PC-9 (cell line): ENCODE results near the gene LAMTOR2. TPM values are rescaled to one million over a fixed set of nuclear protein-coding genes. Genes with fewer than 3 reads are reported as not detected.
A peak's percentile ranks its signal among the peaks of the same experiment; 100 is the strongest.

ENCODE experiments used
- BruUV-seq: library from RNA; stranded (reverse); fragments of 400-500 nt; replicated peaks from 2 replicates; lab custom pipeline; 2021; lab: Mats Ljungman, UMichigan
- CTCF ChIA-PET: fragments of 300-600 bp; sonication (Branson Sonifier 250); formaldehyde crosslinking; loops from one replicate; lab custom pipeline; 2022; ENCODE audit warnings: antibody characterized with exemption; lab: Charles Lee
- POLR2A ChIA-PET: fragments of 300-600 bp; sonication (Branson Sonifier 250); formaldehyde crosslinking; loops from one replicate; lab custom pipeline; 2022; ENCODE audit warnings: antibody characterized with exemption; ENCODE audit not compliant: unreplicated experiment; lab: Charles Lee
- DNase-seq, 2 experiments: peaks; one replicate each; pipeline versions ENCODE4 v3.0.0 to v3.0.0-alpha.2; 2015 to 2022; ENCODE audit warnings: mixed read lengths in 1 of 2
- H2AFZ ChIP-seq: fragments of 200-600 bp; sonication (generic); 2 replicates; pipeline ENCODE4 v1.8.1; 2017; ENCODE audit warnings: antibody characterized with exemption
- H3F3A ChIP-seq: fragments of 200-600 bp; sonication (generic); 2 replicates; pipeline ENCODE4 v1.8.1; 2017; ENCODE audit warnings: antibody characterized with exemption, mild to moderate bottlenecking, low read depth; ENCODE audit not compliant: insufficient read depth
- H3K27ac ChIP-seq: fragments of 200-600 bp; sonication (generic); 2 replicates; pipeline ENCODE4 v1.6.1; 2016; ENCODE audit warnings: mixed run types
- H3K27me3 ChIP-seq: fragments of 200-600 bp; sonication (generic); 2 replicates; pipeline ENCODE4 v1.6.1; 2016; ENCODE audit warnings: low read depth, mixed run types; ENCODE audit not compliant: insufficient read depth
- H3K36me3 ChIP-seq: fragments of 200-600 bp; sonication (generic); 2 replicates; pipeline ENCODE4 v1.6.1; 2016; ENCODE audit warnings: low read depth, mixed run types
- H3K4me1 ChIP-seq: fragments of 200-600 bp; sonication (generic); replicated peaks from 2 replicates; pipeline ENCODE4 v1.6.1; 2016; ENCODE audit warnings: mixed run types; ENCODE audit not compliant: insufficient read depth
- H3K4me2 ChIP-seq: fragments of 200-600 bp; sonication (generic); 2 replicates; pipeline ENCODE4 v1.6.1; 2017; ENCODE audit warnings: mixed run types
- H3K4me3 ChIP-seq: fragments of 200-600 bp; sonication (generic); 2 replicates; pipeline ENCODE4 v1.6.1; 2016; ENCODE audit warnings: mixed run types
- H3K79me2 ChIP-seq: fragments of 200-600 bp; sonication (generic); 2 replicates; pipeline ENCODE4 v1.6.1; 2017; ENCODE audit warnings: low read depth, mixed run types
- H3K9me2 ChIP-seq: fragments of 200-600 bp; sonication (generic); 2 replicates; pipeline ENCODE4 v1.8.1; 2017; ENCODE audit warnings: mild to moderate bottlenecking; ENCODE audit not compliant: insufficient read depth
- H3K9me3 ChIP-seq: fragments of 200-600 bp; sonication (generic); 2 replicates; pipeline ENCODE4 v1.8.1; 2016; ENCODE audit warnings: low read depth; ENCODE audit not compliant: insufficient read depth
- H4K20me1 ChIP-seq: fragments of 200-600 bp; sonication (generic); 2 replicates; pipeline ENCODE4 v1.8.1; 2017; ENCODE audit not compliant: insufficient read depth
- EZH2 ChIP-seq: fragments of 200-600 bp; sonication (generic); IDR thresholded peaks from 2 replicates; pipeline ENCODE4 v1.8.0; 2017; ENCODE audit warnings: antibody characterized with exemption, low read depth
- intact Hi-C: fragments of 100-400 bp; cut with micrococcal nuclease; formaldehyde crosslinking; loops from one replicate; pipeline ENCODE4 v1.10.0; 2022; ENCODE audit not compliant: unreplicated experiment
- total RNA-seq: library from RNA; stranded (reverse); gene quantifications from 2 replicates; pipeline ENCODE4 v1.2.3, GENCODE V29; 2021
- TF ChIP-seq, protein P1 (sequence below): fragments of 200-600 bp; sonication (generic); conservative IDR thresholded peaks from 2 replicates; pipeline ENCODE4 v1.6.1; 2017; ENCODE audit warnings: mixed run types, antibody characterized with exemption, mild to moderate bottlenecking, moderate library complexity

The LAMTOR2 gene
- total RNA-seq, 1 experiment from 2014 or later, result 76.8 TPM

DNA sequence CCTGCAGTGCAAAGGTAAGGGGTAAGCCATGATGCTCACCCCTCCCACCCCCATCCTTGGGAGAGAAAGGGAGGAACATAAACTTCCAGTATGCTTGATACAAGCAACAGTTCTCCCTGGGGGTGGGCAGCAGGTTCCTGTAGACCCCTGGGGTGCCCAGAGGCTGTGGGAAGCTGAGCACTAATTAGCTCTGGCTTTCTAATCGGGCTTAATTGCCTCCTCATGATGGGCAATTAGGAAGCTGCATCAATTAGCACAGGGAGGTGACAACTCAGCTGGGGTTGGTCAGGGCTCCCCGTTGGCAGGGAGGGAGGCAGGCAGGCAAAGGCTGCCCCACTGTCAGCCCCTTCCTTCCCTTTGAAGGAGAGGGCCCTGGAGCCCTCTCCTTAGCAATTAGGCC lies 44.2 kb downstream of the LAMTOR2 start:
- H4K20me1 ChIP-seq, result no peaks in the 10 kb centered on the region
- H3K27ac ChIP-seq, result no peak overlapping the region
- no peaks in the 10 kb centered on the region for H3K27me3 ChIP-seq
- DNase-seq, result no peak
- H3K9me3 ChIP-seq, result no peaks in the 10 kb centered on the region
- peaks cover 30% of the 10 kb centered on the region for H3F3A ChIP-seq
- intact Hi-C loops, result loop anchor here (10.0 kb wide), 1 partner anchor 216 kb away; no protein-coding TSS in a partner anchor
- H3K9me2 ChIP-seq, result no peaks in the 10 kb centered on the region
- H3K36me3 ChIP-seq, result no peaks in the 10 kb centered on the region
- peaks cover 66% of the 10 kb centered on the region for H3K4me1 ChIP-seq
- no peaks in the 10 kb centered on the region for H3K79me2 ChIP-seq
- no peak overlapping the region for H3K4me3 ChIP-seq
- no TSS peak for BruUV-seq
- no peak overlapping the region for H2AFZ ChIP-seq
- no peak for TF ChIP-seq EZH2
- TF ChIP-seq, protein P1, sequence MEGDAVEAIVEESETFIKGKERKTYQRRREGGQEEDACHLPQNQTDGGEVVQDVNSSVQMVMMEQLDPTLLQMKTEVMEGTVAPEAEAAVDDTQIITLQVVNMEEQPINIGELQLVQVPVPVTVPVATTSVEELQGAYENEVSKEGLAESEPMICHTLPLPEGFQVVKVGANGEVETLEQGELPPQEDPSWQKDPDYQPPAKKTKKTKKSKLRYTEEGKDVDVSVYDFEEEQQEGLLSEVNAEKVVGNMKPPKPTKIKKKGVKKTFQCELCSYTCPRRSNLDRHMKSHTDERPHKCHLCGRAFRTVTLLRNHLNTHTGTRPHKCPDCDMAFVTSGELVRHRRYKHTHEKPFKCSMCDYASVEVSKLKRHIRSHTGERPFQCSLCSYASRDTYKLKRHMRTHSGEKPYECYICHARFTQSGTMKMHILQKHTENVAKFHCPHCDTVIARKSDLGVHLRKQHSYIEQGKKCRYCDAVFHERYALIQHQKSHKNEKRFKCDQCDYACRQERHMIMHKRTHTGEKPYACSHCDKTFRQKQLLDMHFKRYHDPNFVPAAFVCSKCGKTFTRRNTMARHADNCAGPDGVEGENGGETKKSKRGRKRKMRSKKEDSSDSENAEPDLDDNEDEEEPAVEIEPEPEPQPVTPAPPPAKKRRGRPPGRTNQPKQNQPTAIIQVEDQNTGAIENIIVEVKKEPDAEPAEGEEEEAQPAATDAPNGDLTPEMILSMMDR, result no peak
- ChIA-PET CTCF (interaction anchor here (0.5 kb wide), 1 partner anchor 135 kb away, joined by 9 read pairs; no protein-coding TSS in a partner anchor), POLR2A (interaction anchor here (0.6 kb wide), 1 partner anchor 65 kb away, joined by 3 read pairs; no protein-coding TSS in a partner anchor)
- no peak overlapping the region for H3K4me2 ChIP-seq

DNA sequence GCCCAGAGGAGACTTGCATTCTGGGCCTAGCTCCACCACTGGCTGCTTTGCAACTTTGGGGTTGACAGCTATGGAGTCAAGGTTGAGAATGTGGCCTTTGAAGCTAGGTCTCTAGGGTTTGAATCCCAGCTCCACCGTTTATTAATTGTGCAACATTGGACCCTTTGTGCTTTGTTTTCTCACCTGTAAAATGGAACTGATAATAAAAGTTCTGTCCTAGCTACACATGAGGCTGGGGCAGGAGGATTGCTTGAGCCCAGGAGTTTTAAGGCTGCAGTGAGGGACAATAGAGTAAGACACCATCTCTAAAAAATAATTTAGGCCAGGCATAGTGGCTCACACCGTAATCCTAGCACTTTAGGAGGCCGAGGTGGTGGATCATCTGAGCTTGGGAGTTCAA lies 44.7 kb downstream of the LAMTOR2 start:
- no peak overlapping the region for H3K27ac ChIP-seq
- no peak overlapping the region for H3K4me3 ChIP-seq
- TF ChIP-seq, protein P1, result no peak
- no peak for TF ChIP-seq EZH2
- H3K4me2 ChIP-seq, result no peak overlapping the region
- no peak overlapping the region for H2AFZ ChIP-seq
- intact Hi-C loops, result loop anchor here (10.0 kb wide), 1 partner anchor 216 kb away; no protein-coding TSS in a partner anchor
- POLR2A ChIA-PET, result interaction anchor here (0.6 kb wide), 2 partner anchors 14 to 65 kb away, joined by 3 to 24 read pairs; no protein-coding TSS in a partner anchor
- no peaks in the 10 kb centered on the region for H3K36me3 ChIP-seq
- no peaks in the 10 kb centered on the region for H3K9me3 ChIP-seq
- CTCF ChIA-PET, result interaction anchor here (0.5 to 1.5 kb wide), 3 partner anchors 15 to 135 kb away, joined by 3 to 9 read pairs (median 7); partner anchors contain the start of gene LMNA
- DNase-seq, result no peak
- no peaks in the 10 kb centered on the region for H3K27me3 ChIP-seq
- H3F3A ChIP-seq, result peaks cover 30% of the 10 kb centered on the region
- no peaks in the 10 kb centered on the region for H3K9me2 ChIP-seq
- H4K20me1 ChIP-seq, result no peaks in the 10 kb centered on the region
- H3K4me1 ChIP-seq, result peaks cover 71% of the 10 kb centered on the region
- no peaks in the 10 kb centered on the region for H3K79me2 ChIP-seq
- BruUV-seq, result no TSS peak

DNA sequence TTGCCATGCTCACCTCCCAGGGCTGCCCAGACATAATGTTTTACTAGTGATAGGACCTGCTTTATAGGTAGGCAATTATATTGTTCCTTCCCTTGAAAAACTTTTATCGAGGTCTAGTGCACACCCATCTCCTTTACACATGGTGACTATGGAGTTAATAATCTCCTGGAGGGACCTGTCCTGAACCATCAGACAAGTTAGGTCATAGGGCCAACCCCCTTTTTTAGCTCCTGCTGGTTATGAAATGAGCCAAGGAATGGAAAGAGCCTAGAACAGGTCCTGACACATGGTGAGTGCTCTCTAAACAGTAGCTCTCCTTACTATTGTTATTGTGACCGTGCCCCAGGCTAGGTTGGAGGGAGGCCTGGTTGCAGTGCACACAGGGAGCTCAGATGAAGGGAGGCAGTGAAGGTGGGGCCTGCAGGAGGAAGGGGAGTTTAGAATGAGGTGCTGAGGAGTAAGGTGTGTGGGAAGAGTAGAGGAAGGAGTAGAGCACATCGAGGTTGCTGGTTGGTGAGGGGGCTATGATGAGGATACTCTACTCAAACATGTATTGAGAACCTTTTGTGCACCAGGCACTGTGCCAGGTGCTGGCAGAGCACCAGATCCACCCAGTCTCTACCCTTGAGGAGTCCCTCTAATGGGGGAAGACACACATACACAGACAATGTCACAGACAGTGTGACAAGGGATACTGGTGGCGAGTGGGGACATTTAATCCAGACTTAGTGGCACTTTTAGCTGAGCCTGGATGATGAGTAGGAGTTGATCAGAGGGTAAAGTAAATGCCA lies 45.8 kb downstream of the LAMTOR2 start:
- Histone ChIP-seq H3K9me2 (no peaks in the 10 kb centered on the region), H3K27me3 (no peaks in the 10 kb centered on the region), H3K79me2 (no peaks in the 10 kb centered on the region), H3K4me2 (peak overlapping the region; percentile 23), H3K9me3 (no peaks in the 10 kb centered on the region), H3F3A (peaks cover 33% of the 10 kb centered on the region), H3K4me1 (peaks cover 79% of the 10 kb centered on the region), H4K20me1 (no peaks in the 10 kb centered on the region), H2AFZ (no peak overlapping the region), H3K27ac (0 out of 2 replicates have a peak overlapping the region, but pooled peaks have one; percentile 6), H3K36me3 (no peaks in the 10 kb centered on the region), H3K4me3 (no peak overlapping the region)
- no TSS peak for BruUV-seq
- peak; percentile 47 to 69 for DNase-seq
- ChIA-PET POLR2A (interaction anchor here (0.7 to 1.6 kb wide), 2 partner anchors 16 to 30 kb away, joined by 6 to 10 read pairs; no protein-coding TSS in a partner anchor), CTCF (interaction anchor here (0.6 to 1.5 kb wide), 7 partner anchors 11 to 345 kb away, joined by 3 to 8 read pairs (median 5); partner anchors contain the start of gene LMNA)
- intact Hi-C loops, result no loop called here
- TF ChIP-seq, protein P1, result no peak
- no peak for TF ChIP-seq EZH2
